ENCODE data around the gene AOX1. TPM values are rescaled to one million over a fixed set of nuclear protein-coding genes. Genes with fewer than 3 reads are reported as not detected.

The AOX1 gene
- total RNA-seq, 1 experiment from 2014 or later: 0.71 TPM

- no peaks in the 10 kb centered on the region for H3K9me2 ChIP-seq (ENCODE audit: insufficient read depth)
- H3K9ac ChIP-seq (ENCODE audit: low read length): no peak overlapping the region
- RAD21 ChIA-PET (ENCODE audit: low non-redundant PET in 1 of 2, low total read pairs in 2 of 2, uncharacterized antibody in 2 of 2, unreplicated experiment in 2 of 2): no interaction called here
- DNase-seq (ENCODE audit: low read depth, low spot score): no peak
- no peaks in the 10 kb centered on the region for H3K36me3 ChIP-seq (ENCODE audit: control insufficient read depth in 1 of 2, insufficient read depth in 2 of 2, low read length in 2 of 2)
- H2AFZ ChIP-seq (ENCODE audit: low read depth, low read length, poor library complexity, severe bottlenecking): no peak overlapping the region
- intact Hi-C loops (cut with micrococcal nuclease): no loop called here
- no peaks in the 10 kb centered on the region for H3K4me1 ChIP-seq (ENCODE audit: control insufficient read depth in 1 of 2, insufficient read depth in 2 of 2, low read length in 2 of 2)
- no peak for ATAC-seq
- BruUV-seq (replicated peaks): no TSS peak
- no peaks in the 10 kb centered on the region for H4K20me1 ChIP-seq (ENCODE audit: insufficient read depth)
- H3K4me2 ChIP-seq (ENCODE audit: low read length): no peak overlapping the region
- H3K27me3 ChIP-seq (ENCODE audit: insufficient read depth, low read length): no peaks in the 10 kb centered on the region
- H3K4me3 ChIP-seq (replicated peaks in 1 of 2; ENCODE audit: low read depth in 1 of 2, low read length in 2 of 2): no peak overlapping the region
- H3K27ac ChIP-seq (ENCODE audit: low read depth, low read length): no peak overlapping the region
- no peak for TF ChIP-seq ZFX (IDR thresholded peaks at IDR 0.05)
- TF ChIP-seq YY1 (IDR thresholded peaks at IDR 0.05; ENCODE audit: extremely low read depth, insufficient replicate concordance, low read depth, low read length): no peak
- TF ChIP-seq, protein P1, sequence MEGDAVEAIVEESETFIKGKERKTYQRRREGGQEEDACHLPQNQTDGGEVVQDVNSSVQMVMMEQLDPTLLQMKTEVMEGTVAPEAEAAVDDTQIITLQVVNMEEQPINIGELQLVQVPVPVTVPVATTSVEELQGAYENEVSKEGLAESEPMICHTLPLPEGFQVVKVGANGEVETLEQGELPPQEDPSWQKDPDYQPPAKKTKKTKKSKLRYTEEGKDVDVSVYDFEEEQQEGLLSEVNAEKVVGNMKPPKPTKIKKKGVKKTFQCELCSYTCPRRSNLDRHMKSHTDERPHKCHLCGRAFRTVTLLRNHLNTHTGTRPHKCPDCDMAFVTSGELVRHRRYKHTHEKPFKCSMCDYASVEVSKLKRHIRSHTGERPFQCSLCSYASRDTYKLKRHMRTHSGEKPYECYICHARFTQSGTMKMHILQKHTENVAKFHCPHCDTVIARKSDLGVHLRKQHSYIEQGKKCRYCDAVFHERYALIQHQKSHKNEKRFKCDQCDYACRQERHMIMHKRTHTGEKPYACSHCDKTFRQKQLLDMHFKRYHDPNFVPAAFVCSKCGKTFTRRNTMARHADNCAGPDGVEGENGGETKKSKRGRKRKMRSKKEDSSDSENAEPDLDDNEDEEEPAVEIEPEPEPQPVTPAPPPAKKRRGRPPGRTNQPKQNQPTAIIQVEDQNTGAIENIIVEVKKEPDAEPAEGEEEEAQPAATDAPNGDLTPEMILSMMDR (IDR thresholded peaks at IDR 0.05 in 2 of 3, conservative IDR thresholded peaks at IDR 0.05 in 1 of 3; ENCODE audit: borderline replicate concordance in 1 of 3, insufficient read depth in 1 of 3, low read depth in 2 of 3, low read length in 2 of 3): no peak
- H3K79me2 ChIP-seq (ENCODE audit: insufficient read depth, low read length): no peaks in the 10 kb centered on the region
- H3K9me3 ChIP-seq (ENCODE audit: control insufficient read depth in 1 of 2, insufficient read depth in 1 of 2, low read depth in 1 of 2, low read length in 2 of 2): no peaks in the 10 kb centered on the region
- CTCF ChIA-PET: no interaction called here
- POLR2A ChIA-PET: no interaction called here
These were observed 102.4 kb downstream of the AOX1 start for GRCh38 chr2:200687922-200688920.

- POLR2A ChIA-PET: interaction anchor here (1.1 kb wide), 1 partner anchor 24 kb away, joined by 3 read pairs; no protein-coding TSS in a partner anchor
- CTCF ChIA-PET: no interaction called here
- TF ChIP-seq EZH2phosphoT487 (IDR thresholded peaks at IDR 0.05; ENCODE audit: borderline replicate concordance): no peak
- TF ChIP-seq CEBPB (IDR thresholded peaks at IDR 0.05; ENCODE audit: low read depth): no peak
These were observed 103.3 kb downstream of the AOX1 start for GRCh38 chr2:200689115-200689514.

More at GRCh38 chr2:200689115-200689514, 103.3 kb downstream of the AOX1 start:
- H3K4me1 ChIP-seq (ENCODE audit: control insufficient read depth in 1 of 2, insufficient read depth in 2 of 2, low read length in 2 of 2): peaks cover 0 to 4% of the 10 kb centered on the region in 2 experiments; a peak in 1 of 4 replicates
- no peak overlapping the region for H2AFZ ChIP-seq (ENCODE audit: low read depth, low read length, poor library complexity, severe bottlenecking)
- no peak overlapping the region for H3K27ac ChIP-seq (ENCODE audit: low read depth, low read length)
- no peak overlapping the region for H3K4me2 ChIP-seq (ENCODE audit: low read length)
- intact Hi-C loops (cut with micrococcal nuclease): no loop called here
- no peak for ATAC-seq
- no peaks in the 10 kb centered on the region for H3K27me3 ChIP-seq (ENCODE audit: insufficient read depth, low read length)
- no peak for DNase-seq (ENCODE audit: low read depth, low spot score)
- H3K9me2 ChIP-seq (ENCODE audit: insufficient read depth): no peaks in the 10 kb centered on the region
- no peak overlapping the region for H3K9ac ChIP-seq (ENCODE audit: low read length)
- H3K9me3 ChIP-seq (ENCODE audit: control insufficient read depth in 1 of 2, insufficient read depth in 1 of 2, low read depth in 1 of 2, low read length in 2 of 2): no peaks in the 10 kb centered on the region
- H4K20me1 ChIP-seq (ENCODE audit: insufficient read depth): no peaks in the 10 kb centered on the region
- no peaks in the 10 kb centered on the region for H3K79me2 ChIP-seq (ENCODE audit: insufficient read depth, low read length)
- BruUV-seq (replicated peaks): no TSS peak
- RAD21 ChIA-PET (ENCODE audit: low non-redundant PET in 1 of 2, low total read pairs in 2 of 2, uncharacterized antibody in 2 of 2, unreplicated experiment in 2 of 2): no interaction called here
- no peaks in the 10 kb centered on the region for H3K36me3 ChIP-seq (ENCODE audit: control insufficient read depth in 1 of 2, insufficient read depth in 2 of 2, low read length in 2 of 2)
- H3K4me3 ChIP-seq (replicated peaks in 1 of 2; ENCODE audit: low read depth in 1 of 2, low read length in 2 of 2): no peak overlapping the region
